Adrenal gland (tissue), 5 donors: Measurements from ENCODE around the gene CCDC180.

Source experiments
- POLR2A ChIP-seq, 2 donors: fragments of 450-650 bp; IDR thresholded peaks; one replicate each; pipeline ENCODE4 v1.6.1; 2017; ENCODE audit warnings: antibody characterized with exemption in 2 of 2, mild to moderate bottlenecking in 2 of 2, moderate library complexity in 1 of 2
- TF ChIP-seq, protein P1 (sequence below), 6 experiments: fragments of 450-650 bp in 4 of 6; fragments of 200-600 bp in 2 of 6; sonication (generic) in 1 of 6; IDR thresholded peaks; 1 replicate in 5 of 6; 2 replicates in 1 of 6; pipeline versions ENCODE4 v1.5.1 to v1.8.0; 2016 to 2021; ENCODE audit warnings: antibody characterized with exemption in 6 of 6, mild to moderate bottlenecking in 2 of 6, moderate library complexity in 1 of 6
- donor health status: DM: no; HTN: no; CAD: no.

DNA sequence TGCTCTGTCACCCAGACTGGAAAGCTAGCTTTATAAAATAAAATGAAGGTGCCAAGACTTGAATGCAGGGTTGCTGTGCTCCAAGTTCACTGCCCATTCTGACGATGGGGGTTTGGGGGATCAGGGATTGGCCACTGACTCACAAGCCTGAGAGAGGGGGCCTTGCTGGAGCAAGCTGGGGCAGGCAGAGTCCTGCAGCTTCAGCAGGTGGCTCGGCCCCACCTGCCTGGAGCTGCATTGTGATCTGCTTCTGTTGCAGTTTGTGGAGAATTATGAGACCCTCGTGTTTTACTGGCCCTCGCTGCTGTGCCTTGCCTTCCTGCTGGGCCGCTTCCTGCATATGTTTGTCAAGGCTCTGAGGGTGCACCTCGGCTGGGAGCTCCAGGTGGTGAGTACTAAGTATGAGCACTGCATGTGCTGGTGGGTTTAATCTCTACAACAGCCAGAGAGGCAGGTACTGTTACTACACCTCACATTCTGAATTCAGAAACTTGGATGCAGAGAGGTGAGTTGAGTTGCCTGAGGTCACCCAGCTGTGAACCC is 31.1 kb upstream of the CCDC180 start:
- TF ChIP-seq, protein P1, sequence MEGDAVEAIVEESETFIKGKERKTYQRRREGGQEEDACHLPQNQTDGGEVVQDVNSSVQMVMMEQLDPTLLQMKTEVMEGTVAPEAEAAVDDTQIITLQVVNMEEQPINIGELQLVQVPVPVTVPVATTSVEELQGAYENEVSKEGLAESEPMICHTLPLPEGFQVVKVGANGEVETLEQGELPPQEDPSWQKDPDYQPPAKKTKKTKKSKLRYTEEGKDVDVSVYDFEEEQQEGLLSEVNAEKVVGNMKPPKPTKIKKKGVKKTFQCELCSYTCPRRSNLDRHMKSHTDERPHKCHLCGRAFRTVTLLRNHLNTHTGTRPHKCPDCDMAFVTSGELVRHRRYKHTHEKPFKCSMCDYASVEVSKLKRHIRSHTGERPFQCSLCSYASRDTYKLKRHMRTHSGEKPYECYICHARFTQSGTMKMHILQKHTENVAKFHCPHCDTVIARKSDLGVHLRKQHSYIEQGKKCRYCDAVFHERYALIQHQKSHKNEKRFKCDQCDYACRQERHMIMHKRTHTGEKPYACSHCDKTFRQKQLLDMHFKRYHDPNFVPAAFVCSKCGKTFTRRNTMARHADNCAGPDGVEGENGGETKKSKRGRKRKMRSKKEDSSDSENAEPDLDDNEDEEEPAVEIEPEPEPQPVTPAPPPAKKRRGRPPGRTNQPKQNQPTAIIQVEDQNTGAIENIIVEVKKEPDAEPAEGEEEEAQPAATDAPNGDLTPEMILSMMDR (IDR thresholded peaks at IDR 0.05), result no peak
- TF ChIP-seq POLR2A (IDR thresholded peaks at IDR 0.05), result no peak
